HUES48 (cell line): Measurements from ENCODE around the gene SRL.
"Not testable (repeated sequence)": the region's sequence is repeated elsewhere in the genome, so short reads cannot be mapped to it uniquely, and the experiment has no call there.

Experiments
- H3K27ac ChIP-seq: one replicate; pipeline ENCODE4 v1.7.0; 2013; ENCODE audit warnings: low read depth, low read length, inconsistent platforms
- H3K27me3 ChIP-seq: 2 replicates; pipeline ENCODE4 v1.6.1; 2013; ENCODE audit warnings: mild to moderate bottlenecking, low read length; ENCODE audit not compliant: control insufficient read depth, insufficient read depth
- H3K36me3 ChIP-seq: 2 replicates; pipeline ENCODE4 v1.6.1; 2013; ENCODE audit warnings: low read length; ENCODE audit not compliant: control insufficient read depth, insufficient read depth
- H3K4me1 ChIP-seq: 2 replicates; pipeline ENCODE4 v1.6.1; 2013; ENCODE audit warnings: mild to moderate bottlenecking, low read length; ENCODE audit not compliant: control insufficient read depth, insufficient read depth
- H3K4me3 ChIP-seq: 2 replicates; pipeline ENCODE4 v1.5.1; 2013; ENCODE audit warnings: mild to moderate bottlenecking, low read depth, low read length
- H3K9ac ChIP-seq: 2 replicates; pipeline ENCODE4 v1.6.1; 2013; ENCODE audit warnings: mild to moderate bottlenecking, low read depth, low read length, moderate library complexity
- H3K9me3 ChIP-seq: 2 replicates; pipeline ENCODE4 v1.6.1; 2013; ENCODE audit warnings: low read length; ENCODE audit not compliant: control insufficient read depth, insufficient read depth

Gene SRL

DNA sequence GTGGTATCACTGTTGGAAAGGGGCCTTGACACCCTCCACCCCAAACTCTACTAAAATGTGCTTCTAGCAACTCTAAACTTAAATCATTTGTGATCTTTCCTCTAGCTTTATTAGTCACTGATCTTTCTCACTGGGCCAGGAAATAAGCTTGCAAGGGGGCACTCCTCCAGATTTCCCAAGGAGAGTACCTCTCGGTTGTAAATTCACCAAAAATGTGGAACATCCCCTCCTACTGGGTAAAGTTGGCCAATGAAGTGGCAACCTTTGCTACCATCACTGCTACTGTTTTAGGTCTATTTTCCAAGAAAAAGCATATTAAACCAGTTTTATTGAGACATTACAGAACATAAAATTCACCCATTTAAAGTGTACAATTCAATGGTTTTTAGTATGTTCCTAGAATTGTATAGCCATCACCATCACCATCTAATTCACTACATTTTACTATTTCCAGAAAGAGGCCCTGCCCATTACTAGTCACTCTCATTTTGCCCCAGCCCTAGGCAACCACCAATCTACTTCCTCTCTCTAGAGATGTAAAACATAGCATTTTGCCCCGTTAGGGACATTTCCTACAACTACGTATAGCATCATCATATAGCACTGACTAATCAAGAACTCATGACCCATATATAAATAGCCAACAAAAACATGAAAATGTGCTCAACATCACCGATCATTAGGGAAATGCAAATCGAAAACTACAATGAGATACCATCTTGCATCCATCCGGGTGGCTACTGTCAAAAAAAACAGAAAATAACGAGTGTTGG, 81.0 kb downstream of the SRL start:
- no peaks in the 10 kb centered on the region for H3K4me1 ChIP-seq
- no peak overlapping the region for H3K27ac ChIP-seq
- H3K9me3 ChIP-seq, result no peaks in the 10 kb centered on the region
- no peak overlapping the region for H3K4me3 ChIP-seq
- H3K36me3 ChIP-seq, result no peaks in the 10 kb centered on the region
- no peak overlapping the region for H3K9ac ChIP-seq
- no peaks in the 10 kb centered on the region for H3K27me3 ChIP-seq

DNA sequence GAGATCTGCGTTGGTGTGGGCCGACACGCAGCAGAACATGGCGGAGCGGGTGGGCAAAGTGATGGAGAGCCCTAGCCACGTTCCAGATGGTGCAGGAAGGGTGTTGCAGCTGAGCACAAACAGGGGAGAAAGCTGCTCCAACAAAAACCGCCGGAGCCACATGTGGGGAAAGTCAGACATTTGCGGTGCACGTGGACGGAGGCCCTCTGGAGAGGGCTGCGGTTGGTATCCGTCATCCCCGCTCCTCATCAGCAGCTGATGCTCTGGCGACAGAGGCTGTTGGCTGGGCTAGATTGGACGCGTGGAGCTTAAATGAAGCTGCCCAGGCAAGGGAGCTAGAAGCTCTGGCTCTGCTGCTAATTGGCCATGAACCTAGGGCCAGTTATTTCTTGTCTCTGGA, 82.2 kb downstream of the SRL start:
- no peak overlapping the region for H3K27ac ChIP-seq
- H3K9ac ChIP-seq, result no peak overlapping the region
- no peaks in the 10 kb centered on the region for H3K4me1 ChIP-seq
- H3K27me3 ChIP-seq, result no peaks in the 10 kb centered on the region
- H3K36me3 ChIP-seq, result no peaks in the 10 kb centered on the region
- H3K9me3 ChIP-seq, result no peaks in the 10 kb centered on the region
- H3K4me3 ChIP-seq, result no peak overlapping the region

DNA sequence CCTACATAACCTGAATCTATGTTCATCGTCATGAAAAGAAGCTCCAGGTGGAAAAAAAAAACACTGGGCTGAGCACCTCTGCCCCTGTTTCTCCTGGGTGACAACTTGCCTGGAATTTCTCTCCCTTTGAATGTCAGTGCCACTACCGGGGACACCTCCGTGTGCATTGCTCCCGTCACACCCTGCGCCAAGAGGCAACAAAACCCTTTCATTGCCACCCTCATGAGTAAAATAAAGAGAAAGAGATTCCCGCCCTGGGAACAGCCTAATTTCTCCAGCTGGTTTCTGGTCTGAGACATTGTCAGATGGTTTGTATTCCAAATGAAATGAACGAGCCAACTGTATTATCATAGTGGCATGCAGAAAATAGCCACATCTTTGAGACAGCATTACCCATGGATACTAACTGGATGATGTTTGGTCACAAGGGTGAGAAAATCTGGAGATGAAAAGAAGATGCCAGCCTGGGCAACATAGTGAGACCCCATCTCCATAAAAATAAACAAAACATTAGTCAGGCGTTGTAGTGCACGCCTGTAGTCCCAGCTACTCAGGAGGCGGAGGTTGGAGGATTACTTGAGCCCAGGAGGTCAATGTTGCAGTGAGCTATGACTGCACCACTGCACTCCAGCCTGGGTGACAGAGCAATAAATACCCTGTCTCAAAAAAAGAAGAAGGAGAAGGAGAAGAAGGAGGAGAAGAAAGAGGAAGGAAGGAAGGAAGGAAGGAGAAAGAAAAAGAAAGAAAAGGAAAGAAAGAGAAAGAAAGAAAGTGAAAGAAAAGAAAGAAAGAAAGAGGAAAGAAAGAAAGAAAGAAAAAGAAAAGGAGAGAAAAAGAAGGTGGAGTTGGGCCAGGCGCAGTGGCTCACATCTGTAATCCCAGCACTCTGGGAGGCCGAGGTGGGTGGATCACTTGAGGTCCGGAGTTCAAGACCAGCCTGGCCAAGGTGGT, 83.5 kb downstream of the SRL start:
- H3K36me3 ChIP-seq, result no peaks in the 10 kb centered on the region
- no peak overlapping the region for H3K9ac ChIP-seq
- H3K4me1 ChIP-seq, result no peaks in the 10 kb centered on the region
- no peaks in the 10 kb centered on the region for H3K27me3 ChIP-seq
- no peak overlapping the region for H3K27ac ChIP-seq
- H3K9me3 ChIP-seq, result no peaks in the 10 kb centered on the region
- H3K4me3 ChIP-seq, result no peak overlapping the region

- H3K4me3 ChIP-seq, result no peak overlapping the region
- H3K9ac ChIP-seq, result no peak overlapping the region
- H3K4me1 ChIP-seq, result no peaks in the 10 kb centered on the region
- no peak overlapping the region for H3K27ac ChIP-seq
- H3K27me3 ChIP-seq, result no peaks in the 10 kb centered on the region
- no peaks in the 10 kb centered on the region for H3K36me3 ChIP-seq
- no peaks in the 10 kb centered on the region for H3K9me3 ChIP-seq
These were observed 84.5 kb downstream of the SRL start for GRCh38 chr16:4157376-4157825.

- H3K27ac ChIP-seq, H3K27me3 ChIP-seq, H3K9me3 ChIP-seq, H3K36me3 ChIP-seq, H3K4me3 ChIP-seq, H3K4me1 ChIP-seq, H3K9ac ChIP-seq: not testable (repeated sequence)
These were observed 85.4 kb downstream of the SRL start for GRCh38 chr16:4156503-4156902.

- H3K9me3 ChIP-seq, H3K4me3 ChIP-seq, H3K27ac ChIP-seq, H3K27me3 ChIP-seq, H3K4me1 ChIP-seq, H3K36me3 ChIP-seq, H3K9ac ChIP-seq: not testable (repeated sequence)
These were observed 88.5 kb downstream of the SRL start for GRCh38 chr16:4153364-4153763.

DNA sequence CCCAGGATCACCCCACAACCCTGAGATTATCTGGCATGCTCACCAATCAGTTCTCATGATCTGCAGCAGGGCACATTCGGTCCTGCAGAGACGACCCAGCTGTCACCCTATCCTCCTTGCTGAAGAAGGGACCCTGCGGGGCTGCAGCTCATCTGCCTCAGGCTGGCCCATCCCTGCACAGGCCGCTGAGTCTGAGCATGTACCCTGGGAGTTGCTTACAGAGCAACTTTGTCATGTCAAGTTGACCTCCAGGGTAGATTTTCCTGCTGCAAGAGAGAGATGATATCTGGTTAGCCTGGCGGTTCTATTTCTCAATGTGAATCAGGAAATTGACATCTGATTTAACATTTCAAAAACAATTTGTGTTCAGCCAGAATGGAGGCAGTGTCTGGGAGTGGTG, 89.6 kb downstream of the SRL start:
- H3K4me1 ChIP-seq, result no peaks in the 10 kb centered on the region
- H3K9me3 ChIP-seq, result no peaks in the 10 kb centered on the region
- H3K36me3 ChIP-seq, result no peaks in the 10 kb centered on the region
- no peak overlapping the region for H3K9ac ChIP-seq
- H3K27ac ChIP-seq, result no peak overlapping the region
- no peaks in the 10 kb centered on the region for H3K27me3 ChIP-seq
- H3K4me3 ChIP-seq, result no peak overlapping the region

DNA sequence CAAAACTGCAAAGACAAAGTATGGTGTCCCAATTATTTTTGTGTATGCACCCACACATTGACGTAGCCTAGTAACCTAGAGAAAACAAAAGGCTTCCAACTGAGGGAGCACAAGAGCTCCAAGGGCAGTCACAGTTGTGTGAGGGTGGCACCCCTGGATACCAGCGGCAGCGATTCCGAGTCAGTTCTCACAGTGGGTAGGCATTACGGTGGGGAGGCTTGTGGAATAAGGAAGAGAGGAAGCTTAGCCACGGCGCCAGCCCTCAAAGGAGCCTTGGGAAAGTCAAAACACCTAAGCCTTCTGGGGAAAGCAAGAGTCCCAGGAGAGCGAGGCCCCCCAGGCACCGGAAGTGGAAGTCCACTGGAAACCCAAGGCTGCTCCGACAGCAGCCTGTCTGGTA, 94.6 kb downstream of the SRL start:
- Histone ChIP-seq H3K9me3 (no peaks in the 10 kb centered on the region), H3K4me1 (no peaks in the 10 kb centered on the region), H3K27me3 (no peaks in the 10 kb centered on the region), H3K27ac (no peak overlapping the region), H3K9ac (no peak overlapping the region), H3K4me3 (no peak overlapping the region), H3K36me3 (no peaks in the 10 kb centered on the region)

GRCh38 chr16:4142268-4142667, 99.6 kb downstream of the SRL start:
- H3K9me3 ChIP-seq, result no peaks in the 10 kb centered on the region
- H3K9ac ChIP-seq, result no peak overlapping the region
- H3K4me1 ChIP-seq, result no peaks in the 10 kb centered on the region
- no peaks in the 10 kb centered on the region for H3K27me3 ChIP-seq
- H3K36me3 ChIP-seq, result no peaks in the 10 kb centered on the region
- no peak overlapping the region for H3K4me3 ChIP-seq
- no peak overlapping the region for H3K27ac ChIP-seq

- Histone ChIP-seq H3K9ac (no peak overlapping the region), H3K36me3 (no peaks in the 10 kb centered on the region), H3K4me3 (no peak overlapping the region), H3K27ac (no peak overlapping the region), H3K4me1 (no peaks in the 10 kb centered on the region), H3K27me3 (peaks cover under 1% of the 10 kb centered on the region; the same call in 1 of the 2 replicates), H3K9me3 (no peaks in the 10 kb centered on the region)
These were observed 100.3 kb downstream of the SRL start for GRCh38 chr16:4141604-4142003.

- Histone ChIP-seq H3K36me3 (no peaks in the 10 kb centered on the region), H3K9me3 (no peaks in the 10 kb centered on the region), H3K4me3 (no peak overlapping the region), H3K4me1 (no peaks in the 10 kb centered on the region), H3K27me3 (peaks cover 9% of the 10 kb centered on the region), H3K9ac (no peak overlapping the region), H3K27ac (no peak overlapping the region)
These were observed 101.2 kb downstream of the SRL start for GRCh38 chr16:4140652-4141051.
